Suppressor macrophage (primary cell): ENCODE data around the gene NOXO1.

Source experiments
- DNase-seq, 4 experiments: peaks; one replicate each; pipeline ENCODE4 v3.0.0-alpha.2; 2020 to 2022

The NOXO1 gene

GRCh38 chr16:1979271-1980029 lies 1.8 kb downstream of the NOXO1 start:
- peak in 1 of 4 experiments; percentile 44 for DNase-seq

- DNase-seq = no peak
Measured at GRCh38 chr16:1978476-1979120, 2.7 kb downstream of the NOXO1 start.

- no peak for DNase-seq
Measured at GRCh38 chr16:1977875-1978268, 3.4 kb downstream of the NOXO1 start.

GRCh38 chr16:1976951-1977874 lies 4.1 kb downstream of the NOXO1 start:
- no peak for DNase-seq

GRCh38 chr16:1976216-1976520 lies 5.1 kb downstream of the NOXO1 start:
- no peak for DNase-seq

GRCh38 chr16:1975432-1976215 lies 5.6 kb downstream of the NOXO1 start:
- no peak for DNase-seq

- DNase-seq = no peak
Measured at GRCh38 chr16:1974157-1975070, 6.9 kb downstream of the NOXO1 start.

GRCh38 chr16:1973461-1974156 lies 7.7 kb downstream of the NOXO1 start:
- no peak for DNase-seq

- peak in 2 of 4 experiments; percentile 22 to 39 for DNase-seq
Measured at GRCh38 chr16:1972490-1972877, 8.8 kb downstream of the NOXO1 start.

GRCh38 chr16:1971796-1972489 lies 9.3 kb downstream of the NOXO1 start, which contains the start of gene TBL3:
Gene TBL3, plus strand, starts transcription at chr16:1972053. Its CDS starts 112 bp downstream, at chr16:1972165.
- peak; percentile 97 to 98 (median 98) for DNase-seq

GRCh38 chr16:1968146-1968953 lies 12.9 kb downstream of the NOXO1 start:
- DNase-seq = no peak

- no peak for DNase-seq
Measured at GRCh38 chr16:1966460-1966859, 14.8 kb downstream of the NOXO1 start, which contains the start of gene RNF151. Gene RNF151, plus strand, starts transcription at chr16:1966856. Its CDS starts 26 bp downstream, at chr16:1966882.

- DNase-seq = peak in 3 of 4 experiments; percentile 15 to 43 (median 40)
Measured at GRCh38 chr16:1965396-1966001, 15.8 kb downstream of the NOXO1 start.

GRCh38 chr16:1964506-1965395 lies 16.5 kb downstream of the NOXO1 start, which contains the start of gene RPS2:
Gene RPS2, minus strand, starts transcription at chr16:1964826. Its CDS starts 201 bp downstream, at chr16:1964625.
- DNase-seq = peak; percentile 100

GRCh38 chr16:1963806-1964505 lies 17.3 kb downstream of the NOXO1 start:
- DNase-seq = peak; percentile 33 to 76 (median 64)
